ENCODE data around the gene UGT3A2.

DNA sequence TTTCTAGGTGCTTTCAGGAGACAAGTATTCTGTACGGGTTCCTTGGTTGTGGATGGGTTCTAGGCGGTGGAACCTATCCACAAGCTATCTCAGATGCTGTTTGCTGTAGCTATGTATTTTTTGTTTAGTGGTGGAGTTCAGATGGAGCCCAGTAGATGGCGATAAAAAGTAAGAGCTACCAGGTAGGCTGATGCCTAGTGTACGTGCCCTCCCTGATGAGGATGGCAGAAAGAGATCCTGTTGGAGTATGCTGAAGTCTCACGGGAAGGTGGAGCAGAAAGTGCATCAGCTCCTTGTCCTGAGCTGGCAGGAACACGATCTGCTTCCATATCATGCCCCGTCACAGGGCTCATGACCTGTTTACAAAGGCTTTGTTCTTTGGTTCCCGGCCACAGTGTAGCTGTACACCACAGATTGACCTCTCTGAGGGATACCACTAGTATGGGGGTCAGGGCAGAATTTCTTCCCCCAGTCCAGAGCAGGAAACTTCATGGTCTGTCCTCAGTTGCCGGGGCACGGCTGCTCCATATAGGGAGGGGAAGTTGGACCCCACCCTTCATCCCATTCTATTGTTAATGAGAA lies 12.6 kb upstream of the UGT3A2 start:
- TF ChIP-seq POLR2A (IDR thresholded peaks at IDR 0.05) (no peak), POLR2AphosphoS5 (IDR thresholded peaks at IDR 0.05) (no peak)
- TF ChIP-seq, protein P1, sequence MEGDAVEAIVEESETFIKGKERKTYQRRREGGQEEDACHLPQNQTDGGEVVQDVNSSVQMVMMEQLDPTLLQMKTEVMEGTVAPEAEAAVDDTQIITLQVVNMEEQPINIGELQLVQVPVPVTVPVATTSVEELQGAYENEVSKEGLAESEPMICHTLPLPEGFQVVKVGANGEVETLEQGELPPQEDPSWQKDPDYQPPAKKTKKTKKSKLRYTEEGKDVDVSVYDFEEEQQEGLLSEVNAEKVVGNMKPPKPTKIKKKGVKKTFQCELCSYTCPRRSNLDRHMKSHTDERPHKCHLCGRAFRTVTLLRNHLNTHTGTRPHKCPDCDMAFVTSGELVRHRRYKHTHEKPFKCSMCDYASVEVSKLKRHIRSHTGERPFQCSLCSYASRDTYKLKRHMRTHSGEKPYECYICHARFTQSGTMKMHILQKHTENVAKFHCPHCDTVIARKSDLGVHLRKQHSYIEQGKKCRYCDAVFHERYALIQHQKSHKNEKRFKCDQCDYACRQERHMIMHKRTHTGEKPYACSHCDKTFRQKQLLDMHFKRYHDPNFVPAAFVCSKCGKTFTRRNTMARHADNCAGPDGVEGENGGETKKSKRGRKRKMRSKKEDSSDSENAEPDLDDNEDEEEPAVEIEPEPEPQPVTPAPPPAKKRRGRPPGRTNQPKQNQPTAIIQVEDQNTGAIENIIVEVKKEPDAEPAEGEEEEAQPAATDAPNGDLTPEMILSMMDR (IDR thresholded peaks at IDR 0.05) = peak in 3 of 4 experiments; percentile 26 to 41 (median 39)

Data from prostate gland (tissue), 2 donors.